Vagina (tissue), 2 donors: ENCODE results near the gene ARHGAP40.

Experiments used
- CTCF ChIP-seq, 3 experiments: fragments of 450-650 bp in 2 of 3; fragments of 200-600 bp in 1 of 3; sonication (generic) in 1 of 3; IDR thresholded peaks; one replicate each; pipeline ENCODE4 v1.5.1; 2017 to 2019; ENCODE audit warnings: antibody characterized with exemption in 3 of 3, mild to moderate bottlenecking in 2 of 3, moderate library complexity in 2 of 3
- POLR2A ChIP-seq, 2 donors: fragments of 450-650 bp; IDR thresholded peaks; one replicate each; pipeline ENCODE4 v1.6.1; 2017; ENCODE audit warnings: antibody characterized with exemption in 2 of 2, mild to moderate bottlenecking in 2 of 2, moderate library complexity in 2 of 2

- TF ChIP-seq POLR2A (IDR thresholded peaks at IDR 0.05) (no peak), CTCF (IDR thresholded peaks at IDR 0.05) (no peak)
Measured at GRCh38 chr20:38645351-38645750, 43.7 kb downstream of the ARHGAP40 start.
